Hematopoietic multipotent progenitor cell treated with erythropoietin and hydrocortisone succinate and interleukin-3 and kit ligand, for 17 days (in vitro differentiated cells): Measurements from ENCODE around the gene DTL.

Source experiments
- DNase-seq: peaks from one replicate; pipeline ENCODE4 v3.0.0-alpha.2; 2015; ENCODE audit warnings: low spot score

The DTL gene

GRCh38 chr1:212035835-212036605 lies 472 bp downstream of the DTL start:
- DNase-seq, result no peak

- no peak for DNase-seq
Observed at GRCh38 chr1:212037900-212038299, 2.4 kb downstream of the DTL start.

GRCh38 chr1:212039622-212040021 lies 4.1 kb downstream of the DTL start:
- DNase-seq, result no peak

- no peak for DNase-seq
Observed at GRCh38 chr1:212040629-212041412, 5.3 kb downstream of the DTL start.

- DNase-seq, result no peak
Observed at GRCh38 chr1:212042436-212042835, 6.9 kb downstream of the DTL start.

- DNase-seq, result no peak
Observed at GRCh38 chr1:212044851-212045250, 9.3 kb downstream of the DTL start.

- no peak for DNase-seq
Observed at GRCh38 chr1:212045981-212046380, 10.4 kb downstream of the DTL start.

GRCh38 chr1:212053993-212054392 lies 18.4 kb downstream of the DTL start:
- no peak for DNase-seq

- no peak for DNase-seq
Observed at GRCh38 chr1:212055333-212055732, 19.8 kb downstream of the DTL start.

GRCh38 chr1:212060632-212061472 lies 25.3 kb downstream of the DTL start:
- DNase-seq, result no peak

- DNase-seq, result peak; percentile 63
Observed at GRCh38 chr1:212062832-212063438, 27.4 kb downstream of the DTL start.

- no peak for DNase-seq
Observed at GRCh38 chr1:212067787-212068186, 32.2 kb downstream of the DTL start.

- peak; percentile 39 for DNase-seq
Observed at GRCh38 chr1:212070720-212071302, 35.3 kb downstream of the DTL start.

GRCh38 chr1:212072047-212072446 lies 36.5 kb downstream of the DTL start:
- DNase-seq, result no peak

GRCh38 chr1:212073490-212073889 lies 37.9 kb downstream of the DTL start:
- DNase-seq, result no peak

GRCh38 chr1:212074313-212074712 lies 38.8 kb downstream of the DTL start:
- no peak for DNase-seq

GRCh38 chr1:212074856-212075255 lies 39.3 kb downstream of the DTL start:
- DNase-seq, result no peak

- no peak for DNase-seq
Observed at GRCh38 chr1:212077028-212077427, 41.5 kb downstream of the DTL start.

GRCh38 chr1:212078826-212079225 lies 43.3 kb downstream of the DTL start:
- no peak for DNase-seq

- no peak for DNase-seq
Observed at GRCh38 chr1:212082765-212083406, 47.3 kb downstream of the DTL start.

- no peak for DNase-seq
Observed at GRCh38 chr1:212089560-212090163, 54.1 kb downstream of the DTL start.
